ENCODE measurements around the gene ARRDC1.

The ARRDC1 gene

DNA sequence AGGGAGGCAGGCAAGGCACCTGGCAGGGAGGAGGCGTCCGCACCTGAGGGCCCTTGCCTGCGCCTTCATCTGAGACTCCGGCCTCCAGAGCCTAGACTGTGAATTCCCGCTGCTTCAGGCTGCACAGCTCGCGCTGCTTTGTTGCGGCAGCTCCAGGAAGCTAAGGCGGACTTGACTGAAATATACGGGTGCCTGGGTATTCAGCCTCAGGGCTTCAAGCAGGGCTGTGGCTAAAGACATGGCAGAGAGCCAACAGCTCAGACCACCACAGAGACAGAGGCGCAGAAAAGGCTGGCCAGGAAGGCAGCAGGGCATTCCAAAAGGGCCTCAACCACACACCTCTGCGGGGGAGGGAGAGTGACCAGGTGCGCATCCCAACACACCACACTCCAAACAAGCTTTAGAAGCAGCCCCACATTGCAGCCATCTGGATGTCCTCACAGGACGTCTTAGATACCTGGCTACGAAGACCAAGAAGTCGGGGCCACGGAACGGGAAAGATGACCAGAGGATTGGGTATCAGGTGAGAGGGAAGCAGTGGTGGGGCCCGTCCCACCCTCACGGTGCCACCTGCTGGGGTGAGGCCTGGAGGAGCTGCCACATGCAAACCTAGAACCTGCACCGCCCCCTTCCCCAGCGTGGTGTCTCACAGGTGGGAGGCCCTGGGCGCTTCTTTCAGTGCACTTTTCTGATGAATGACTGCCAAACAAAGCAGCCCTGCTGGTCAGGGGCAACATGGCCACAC, 25.1 kb upstream of the ARRDC1 start:
- H3K4me3 ChIP-seq (ENCODE audit: low read depth, low read length, poor library complexity, severe bottlenecking) = no peak overlapping the region
- H3K4me2 ChIP-seq (ENCODE audit: low read length) = no peak overlapping the region
- H3K9me2 ChIP-seq (ENCODE audit: low read depth, low read length) = no peaks in the 10 kb centered on the region
- H3K27me3 ChIP-seq (ENCODE audit: insufficient read depth, low read length) = no peaks in the 10 kb centered on the region
- H3K9me3 ChIP-seq (ENCODE audit: low read length) = no peaks in the 10 kb centered on the region
- H3K4me1 ChIP-seq (ENCODE audit: insufficient read depth, low read length, severe bottlenecking) = peaks cover 44% of the 10 kb centered on the region
- no peak overlapping the region for H3K9ac ChIP-seq (ENCODE audit: low read length)
- TF ChIP-seq, protein P1, sequence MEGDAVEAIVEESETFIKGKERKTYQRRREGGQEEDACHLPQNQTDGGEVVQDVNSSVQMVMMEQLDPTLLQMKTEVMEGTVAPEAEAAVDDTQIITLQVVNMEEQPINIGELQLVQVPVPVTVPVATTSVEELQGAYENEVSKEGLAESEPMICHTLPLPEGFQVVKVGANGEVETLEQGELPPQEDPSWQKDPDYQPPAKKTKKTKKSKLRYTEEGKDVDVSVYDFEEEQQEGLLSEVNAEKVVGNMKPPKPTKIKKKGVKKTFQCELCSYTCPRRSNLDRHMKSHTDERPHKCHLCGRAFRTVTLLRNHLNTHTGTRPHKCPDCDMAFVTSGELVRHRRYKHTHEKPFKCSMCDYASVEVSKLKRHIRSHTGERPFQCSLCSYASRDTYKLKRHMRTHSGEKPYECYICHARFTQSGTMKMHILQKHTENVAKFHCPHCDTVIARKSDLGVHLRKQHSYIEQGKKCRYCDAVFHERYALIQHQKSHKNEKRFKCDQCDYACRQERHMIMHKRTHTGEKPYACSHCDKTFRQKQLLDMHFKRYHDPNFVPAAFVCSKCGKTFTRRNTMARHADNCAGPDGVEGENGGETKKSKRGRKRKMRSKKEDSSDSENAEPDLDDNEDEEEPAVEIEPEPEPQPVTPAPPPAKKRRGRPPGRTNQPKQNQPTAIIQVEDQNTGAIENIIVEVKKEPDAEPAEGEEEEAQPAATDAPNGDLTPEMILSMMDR (IDR thresholded peaks at IDR 0.05; ENCODE audit: low read length) = no peak
- no peak for TF ChIP-seq EZH2 (IDR thresholded peaks at IDR 0.05; ENCODE audit: borderline replicate concordance, low read length)
- H3K27ac ChIP-seq (ENCODE audit: low read depth, low read length, poor library complexity, severe bottlenecking) = peak overlapping the region; percentile 61
- H3K36me3 ChIP-seq (ENCODE audit: insufficient read depth, low read length) = peaks cover 47% of the 10 kb centered on the region
- no peaks in the 10 kb centered on the region for H3F3A ChIP-seq (ENCODE audit: insufficient read depth, low read length)
- H3K79me2 ChIP-seq (ENCODE audit: insufficient read depth, low read length) = peaks cover 15% of the 10 kb centered on the region
- no peak overlapping the region for H2AFZ ChIP-seq (ENCODE audit: low read length)
- no peaks in the 10 kb centered on the region for H4K20me1 ChIP-seq (ENCODE audit: insufficient read depth, low read length)

DNA sequence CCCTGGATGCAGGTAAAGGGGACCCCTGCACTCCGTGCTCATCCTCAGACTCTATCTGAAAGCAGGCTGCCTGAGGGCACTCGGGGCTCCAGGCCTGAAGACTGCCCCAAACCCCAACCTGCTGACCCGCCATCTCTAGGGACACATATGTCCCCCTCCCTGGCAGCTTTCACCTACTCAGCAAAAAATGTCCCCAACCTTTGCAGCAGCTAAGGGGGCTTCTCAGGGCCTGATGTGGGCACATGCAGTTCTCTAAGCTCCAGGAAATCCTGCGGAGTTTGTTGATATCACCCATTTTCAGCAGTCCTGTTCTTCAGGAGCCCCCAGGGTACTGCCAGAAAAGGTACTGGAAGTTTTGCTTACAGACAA, 24.5 kb upstream of the ARRDC1 start:
- no peaks in the 10 kb centered on the region for H3K27me3 ChIP-seq (ENCODE audit: insufficient read depth, low read length)
- no peak overlapping the region for H3K4me2 ChIP-seq (ENCODE audit: low read length)
- H3K4me3 ChIP-seq (ENCODE audit: low read depth, low read length, poor library complexity, severe bottlenecking) = no peak overlapping the region
- H3K79me2 ChIP-seq (ENCODE audit: insufficient read depth, low read length) = peaks cover 15% of the 10 kb centered on the region
- H3K9me3 ChIP-seq (ENCODE audit: low read length) = no peaks in the 10 kb centered on the region
- peaks cover 38% of the 10 kb centered on the region for H3K4me1 ChIP-seq (ENCODE audit: insufficient read depth, low read length, severe bottlenecking)
- H3F3A ChIP-seq (ENCODE audit: insufficient read depth, low read length) = no peaks in the 10 kb centered on the region
- no peak overlapping the region for H3K9ac ChIP-seq (ENCODE audit: low read length)
- H3K27ac ChIP-seq (ENCODE audit: low read depth, low read length, poor library complexity, severe bottlenecking) = peak overlapping the region; percentile 61
- H3K9me2 ChIP-seq (ENCODE audit: low read depth, low read length) = no peaks in the 10 kb centered on the region
- TF ChIP-seq EZH2 (IDR thresholded peaks at IDR 0.05; ENCODE audit: borderline replicate concordance, low read length) = no peak
- TF ChIP-seq, protein P1 (IDR thresholded peaks at IDR 0.05; ENCODE audit: low read length) = no peak
- H2AFZ ChIP-seq (ENCODE audit: low read length) = no peak overlapping the region
- H4K20me1 ChIP-seq (ENCODE audit: insufficient read depth, low read length) = no peaks in the 10 kb centered on the region
- peaks cover 51% of the 10 kb centered on the region for H3K36me3 ChIP-seq (ENCODE audit: insufficient read depth, low read length)

DNA sequence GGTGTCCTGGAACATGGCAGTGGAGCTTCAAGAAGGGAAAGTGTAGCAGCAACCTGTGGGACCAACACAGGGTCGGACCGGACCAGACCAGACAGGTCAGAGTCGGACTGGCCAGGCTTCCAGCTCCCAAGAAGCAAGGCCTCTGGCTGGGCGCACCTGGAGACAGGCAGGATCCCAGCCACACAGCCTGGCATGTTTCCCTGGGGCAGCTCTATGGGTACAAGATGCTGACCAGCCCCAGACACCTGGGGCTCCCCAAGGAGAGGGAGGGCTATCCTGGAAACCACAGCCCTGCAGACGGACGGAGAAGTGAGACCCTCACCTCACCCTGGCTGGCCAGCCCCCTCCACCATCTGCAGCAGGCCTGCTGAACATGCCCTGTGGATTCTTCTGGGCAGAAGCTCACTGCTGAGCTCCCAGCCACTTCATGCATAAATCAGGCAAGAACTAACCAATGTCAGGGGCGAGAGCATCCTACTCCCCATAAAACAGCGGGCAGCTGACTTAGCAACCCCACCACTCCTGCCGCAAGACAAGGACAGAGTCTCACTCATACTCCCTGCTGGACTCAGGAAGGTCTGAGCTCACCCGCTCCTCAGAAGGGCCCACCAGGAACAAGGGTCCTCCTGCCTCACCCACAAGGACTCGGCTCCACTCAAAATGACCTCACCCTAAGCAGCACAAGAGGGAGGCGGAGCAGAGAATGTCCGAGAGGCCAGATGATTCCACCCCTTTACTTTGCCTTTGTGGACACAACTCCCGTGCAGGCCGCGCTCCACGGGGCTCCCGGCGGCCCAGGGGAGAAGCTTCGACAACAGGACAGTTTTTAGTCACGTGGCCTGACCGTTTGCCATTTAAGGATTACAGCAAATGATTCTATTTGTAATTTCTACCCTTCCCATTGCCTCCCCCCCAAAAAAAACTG, 23.9 kb upstream of the ARRDC1 start:
- H3K9me2 ChIP-seq (ENCODE audit: low read depth, low read length) = no peaks in the 10 kb centered on the region
- H3F3A ChIP-seq (ENCODE audit: insufficient read depth, low read length) = no peaks in the 10 kb centered on the region
- H3K27ac ChIP-seq (ENCODE audit: low read depth, low read length, poor library complexity, severe bottlenecking) = peak overlapping the region; percentile 61
- H3K4me3 ChIP-seq (ENCODE audit: low read depth, low read length, poor library complexity, severe bottlenecking) = no peak overlapping the region
- H3K36me3 ChIP-seq (ENCODE audit: insufficient read depth, low read length) = peaks cover 58% of the 10 kb centered on the region
- peaks cover 15% of the 10 kb centered on the region for H3K79me2 ChIP-seq (ENCODE audit: insufficient read depth, low read length)
- H3K4me2 ChIP-seq (ENCODE audit: low read length) = no peak overlapping the region
- H3K4me1 ChIP-seq (ENCODE audit: insufficient read depth, low read length, severe bottlenecking) = peaks cover 31% of the 10 kb centered on the region
- TF ChIP-seq, protein P1 (IDR thresholded peaks at IDR 0.05; ENCODE audit: low read length) = no peak
- TF ChIP-seq EZH2 (IDR thresholded peaks at IDR 0.05; ENCODE audit: borderline replicate concordance, low read length) = no peak
- no peak overlapping the region for H3K9ac ChIP-seq (ENCODE audit: low read length)
- no peaks in the 10 kb centered on the region for H3K27me3 ChIP-seq (ENCODE audit: insufficient read depth, low read length)
- no peaks in the 10 kb centered on the region for H4K20me1 ChIP-seq (ENCODE audit: insufficient read depth, low read length)
- no peaks in the 10 kb centered on the region for H3K9me3 ChIP-seq (ENCODE audit: low read length)
- no peak overlapping the region for H2AFZ ChIP-seq (ENCODE audit: low read length)
